Mesendoderm (in vitro differentiated cells): ENCODE results near the gene ELL3.
"Not testable (repeated sequence)": the region's sequence is repeated elsewhere in the genome, so short reads cannot be mapped to it uniquely, and the experiment has no call there.

Source experiments
- DNase-seq: peaks from one replicate; pipeline ENCODE4 v3.0.0; 2013
- H2AK5ac ChIP-seq: 2 replicates; pipeline ENCODE4 v1.6.1; 2013; ENCODE audit warnings: low read length, inconsistent platforms
- H2BK120ac ChIP-seq: 2 replicates; pipeline ENCODE4 v1.6.1; 2013; ENCODE audit warnings: low read depth, mild to moderate bottlenecking, low read length, moderate library complexity, mixed read lengths
- H2BK15ac ChIP-seq: replicated peaks from 2 replicates; pipeline ENCODE4 v1.6.1; 2013; ENCODE audit warnings: low read depth, mild to moderate bottlenecking, moderate library complexity
- H2BK5ac ChIP-seq: 2 replicates; pipeline ENCODE4 v1.6.1; 2013; ENCODE audit warnings: low read length, inconsistent platforms
- H3K18ac ChIP-seq: 2 replicates; pipeline ENCODE4 v1.6.1; 2013; ENCODE audit warnings: mild to moderate bottlenecking, low read length, mixed read lengths
- H3K23ac ChIP-seq: one replicate; pipeline ENCODE4 v1.6.1; 2013; ENCODE audit warnings: low read length
- H3K27ac ChIP-seq: 2 replicates; pipeline ENCODE4 v1.5.1; 2013; ENCODE audit warnings: low read depth, mild to moderate bottlenecking, inconsistent platforms, low read length, moderate library complexity
- H3K27me3 ChIP-seq: 2 replicates; pipeline ENCODE4 v1.6.1; 2013; ENCODE audit warnings: low read length, control low read depth, mild to moderate bottlenecking, inconsistent platforms; ENCODE audit not compliant: insufficient read depth, poor library complexity
- H3K36me3 ChIP-seq: 2 replicates; pipeline ENCODE4 v1.6.1; 2013; ENCODE audit warnings: low read length, inconsistent platforms; ENCODE audit not compliant: control insufficient read depth, insufficient read depth
- H3K4ac ChIP-seq: one replicate; pipeline ENCODE4 v1.6.1; 2013; ENCODE audit warnings: low read depth, mild to moderate bottlenecking, low read length, moderate library complexity
- H3K4me1 ChIP-seq: 2 replicates; pipeline ENCODE4 v1.6.1; 2013; ENCODE audit warnings: low read depth, low read length, inconsistent platforms; ENCODE audit not compliant: control insufficient read depth
- H3K4me2 ChIP-seq: 2 replicates; pipeline ENCODE4 v1.6.1; 2013; ENCODE audit warnings: low read length
- H3K4me3 ChIP-seq: 2 replicates; pipeline ENCODE4 v1.5.1; 2013; ENCODE audit warnings: mild to moderate bottlenecking, low read length
- H3K56ac ChIP-seq: one replicate; pipeline ENCODE4 v1.6.1; 2013; ENCODE audit warnings: low read length
- H3K79me1 ChIP-seq: 2 replicates; pipeline ENCODE4 v1.6.1; 2013; ENCODE audit warnings: low read length, inconsistent platforms
- H3K79me2 ChIP-seq: 2 replicates; pipeline ENCODE4 v1.6.1; 2013; ENCODE audit warnings: mild to moderate bottlenecking, low read length; ENCODE audit not compliant: control insufficient read depth, insufficient read depth
- H3K9ac ChIP-seq: 2 replicates; pipeline ENCODE4 v1.6.1; 2013; ENCODE audit warnings: low read length, inconsistent platforms
- H4K5ac ChIP-seq: one replicate; pipeline ENCODE4 v1.6.1; 2013; ENCODE audit warnings: low read length
- H4K8ac ChIP-seq: one replicate; pipeline ENCODE4 v1.6.1; 2013; ENCODE audit warnings: low read depth, mild to moderate bottlenecking, control low read depth, low read length, moderate library complexity
- WGBS: extraction: QIAGEN DNeasy Blood & Tissue Kit; methylation state at CpG from one replicate; pipeline ENCODE4 v1.1.7; 2013; ENCODE audit warnings: low lambda C conversion rate, missing lambda C conversion rate; ENCODE audit not compliant: insufficient coverage; ENCODE audit errors: extremely low coverage; 5-methylcytosine and 5-hydroxymethylcytosine counted together

ELL3 gene

GRCh38 chr15:43815064-43815463, 38.3 kb upstream of the ELL3 start:
- not testable (repeated sequence) for H3K4me2 ChIP-seq, H2AK5ac ChIP-seq, H3K56ac ChIP-seq, H4K8ac ChIP-seq, H3K9ac ChIP-seq, H3K79me2 ChIP-seq, H2BK15ac ChIP-seq, DNase-seq, H3K4me1 ChIP-seq, H3K79me1 ChIP-seq, H3K27ac ChIP-seq, H2BK5ac ChIP-seq, H3K27me3 ChIP-seq, H3K4me3 ChIP-seq, H2BK120ac ChIP-seq, H3K4ac ChIP-seq, H3K36me3 ChIP-seq, H3K23ac ChIP-seq, H4K5ac ChIP-seq, H3K18ac ChIP-seq
- no CpG with 5 or more reads among the region's 5 CpGs for WGBS

DNA sequence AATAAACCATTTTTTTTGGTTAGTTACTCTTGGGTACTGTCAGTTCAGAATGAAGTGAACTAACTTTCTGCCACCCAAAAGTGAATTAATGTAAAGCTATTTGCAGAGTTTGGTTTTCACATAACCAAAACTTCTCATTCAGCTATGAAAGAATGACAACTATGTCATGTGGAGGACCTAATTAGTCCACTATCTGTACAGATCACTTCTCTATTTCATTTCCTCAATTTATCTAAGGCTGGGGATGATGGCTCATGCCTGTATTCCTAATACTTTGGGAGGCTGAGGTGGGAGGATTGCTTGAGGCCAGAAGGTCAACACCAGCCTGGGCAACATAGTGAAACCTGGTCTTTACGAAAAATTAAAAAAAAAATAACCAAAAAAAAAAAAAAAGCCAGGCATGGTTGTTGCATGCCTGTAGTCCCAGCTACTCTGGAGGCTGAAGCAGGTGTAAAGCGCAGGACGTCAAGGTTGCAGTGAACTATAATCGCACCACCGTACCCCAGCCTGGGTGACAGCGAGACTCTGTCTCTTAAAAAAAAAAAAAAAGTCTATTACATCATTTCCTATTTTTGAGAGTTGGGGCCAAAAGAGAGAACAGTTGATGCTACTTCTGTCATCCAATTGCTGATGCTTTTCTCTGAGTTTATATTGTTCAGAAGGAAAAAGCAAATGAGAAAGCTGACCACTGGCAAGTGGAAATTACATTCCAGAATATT, 32.4 kb upstream of the ELL3 start:
- no peak overlapping the region for H3K27ac ChIP-seq
- H3K4me1 ChIP-seq = no peaks in the 10 kb centered on the region
- no peaks in the 10 kb centered on the region for H3K27me3 ChIP-seq
- H3K18ac ChIP-seq = no peak overlapping the region
- no peak overlapping the region for H3K4me3 ChIP-seq
- H3K4me2 ChIP-seq = no peak overlapping the region
- no peak overlapping the region for H2AK5ac ChIP-seq
- DNase-seq = no peak
- no CpG with 5 or more reads among the region's 6 CpGs for WGBS
- peaks cover 8% of the 10 kb centered on the region for H3K36me3 ChIP-seq
- no peak overlapping the region for H3K4ac ChIP-seq
- H4K8ac ChIP-seq = no peak overlapping the region
- no peak overlapping the region for H3K23ac ChIP-seq
- H3K56ac ChIP-seq = no peak overlapping the region
- H2BK5ac ChIP-seq = no peak overlapping the region
- no peaks in the 10 kb centered on the region for H3K79me2 ChIP-seq
- H3K9ac ChIP-seq = no peak overlapping the region
- no peaks in the 10 kb centered on the region for H3K79me1 ChIP-seq
- no peak overlapping the region for H2BK15ac ChIP-seq
- H2BK120ac ChIP-seq = no peak overlapping the region
- no peak overlapping the region for H4K5ac ChIP-seq

GRCh38 chr15:43808435-43808950, 31.7 kb upstream of the ELL3 start:
- Histone ChIP-seq H3K4me3 (no peak overlapping the region), H3K56ac (no peak overlapping the region), H4K8ac (no peak overlapping the region), H3K36me3 (peaks cover 8% of the 10 kb centered on the region), H3K4ac (no peak overlapping the region), H3K27ac (no peak overlapping the region), H4K5ac (no peak overlapping the region), H3K4me1 (no peaks in the 10 kb centered on the region), H3K18ac (no peak overlapping the region), H2BK15ac (no peak overlapping the region), H3K4me2 (no peak overlapping the region), H2BK5ac (no peak overlapping the region), H2AK5ac (no peak overlapping the region), H3K9ac (no peak overlapping the region), H3K79me1 (no peaks in the 10 kb centered on the region), H3K79me2 (no peaks in the 10 kb centered on the region), H2BK120ac (no peak overlapping the region), H3K23ac (no peak overlapping the region), H3K27me3 (no peaks in the 10 kb centered on the region)
- WGBS = no CpG with 5 or more reads among the region's 5 CpGs
- no peak for DNase-seq

DNA sequence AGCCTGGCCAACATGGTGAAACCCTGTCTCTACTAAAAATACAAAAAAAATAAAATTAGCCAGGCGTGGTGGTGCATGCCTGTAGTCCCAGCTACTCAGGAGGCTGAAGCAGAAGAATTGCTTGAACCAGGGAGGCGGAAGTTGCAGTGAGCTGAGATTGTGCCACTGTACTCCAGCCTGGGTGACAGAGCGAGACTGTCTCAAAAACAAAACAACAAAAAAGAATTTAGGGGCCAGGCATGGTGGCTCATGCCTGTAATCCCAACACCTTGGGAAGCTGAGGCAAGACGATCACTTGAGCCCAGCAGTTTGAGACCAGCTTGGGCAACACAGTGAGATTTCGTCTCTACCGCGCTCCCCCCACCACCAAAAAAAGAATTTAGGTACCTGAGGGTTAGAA, 25.9 kb upstream of the ELL3 start:
- H3K79me2 ChIP-seq = peaks cover 11% of the 10 kb centered on the region
- H2AK5ac ChIP-seq, H3K4me3 ChIP-seq, H3K23ac ChIP-seq, H3K79me1 ChIP-seq, H2BK15ac ChIP-seq, H2BK120ac ChIP-seq, H2BK5ac ChIP-seq, H3K4ac ChIP-seq, H3K9ac ChIP-seq, H3K27me3 ChIP-seq, H3K56ac ChIP-seq, H3K4me1 ChIP-seq, H3K27ac ChIP-seq, DNase-seq, H4K8ac ChIP-seq, H4K5ac ChIP-seq, H3K18ac ChIP-seq, H3K36me3 ChIP-seq, H3K4me2 ChIP-seq: not testable (repeated sequence)
- whole genome bisulfite sequencing = no CpG with 5 or more reads among the region's 7 CpGs

DNA sequence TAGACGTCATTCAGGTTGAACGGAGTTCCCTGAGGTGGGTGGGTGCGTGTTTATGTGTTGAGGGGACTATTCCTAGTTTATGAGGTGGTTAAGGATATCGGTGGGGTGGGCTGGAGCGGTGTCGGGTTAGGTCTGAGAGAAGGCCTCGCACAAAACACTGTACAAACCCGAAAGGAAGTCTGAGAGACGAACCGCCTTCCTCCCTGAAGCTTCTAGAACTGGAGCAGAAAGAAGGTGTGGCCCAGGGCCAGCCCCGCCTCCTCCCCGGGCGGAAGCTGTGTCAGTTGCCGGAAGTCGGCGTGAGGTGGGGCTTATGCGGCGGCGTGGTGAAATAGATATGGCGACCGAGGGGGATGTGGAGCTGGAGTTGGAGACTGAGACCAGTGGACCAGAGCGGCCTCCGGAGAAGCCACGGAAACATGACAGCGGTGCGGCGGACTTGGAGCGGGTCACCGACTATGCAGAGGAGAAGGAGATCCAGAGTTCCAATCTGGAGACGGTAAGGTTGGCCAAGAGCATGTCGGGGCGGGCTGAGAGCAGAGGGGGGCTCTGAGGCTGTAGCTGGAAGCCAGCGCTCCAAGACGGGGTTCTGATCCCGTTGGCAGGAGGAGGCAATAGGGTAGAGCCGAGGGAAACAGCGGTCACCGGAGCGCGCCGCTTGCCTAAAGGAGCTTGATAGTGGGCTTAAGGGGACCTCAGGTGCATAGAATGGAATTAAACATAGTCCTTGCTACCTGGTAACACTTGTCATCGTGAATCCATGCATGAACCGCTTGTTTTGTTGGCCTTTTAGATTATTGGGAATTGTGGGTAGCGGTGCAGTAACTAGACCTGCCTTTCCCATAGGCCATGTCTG, 23.7 kb upstream of the ELL3 start, which contains the start of gene HYPK:
Gene HYPK (plus strand): TSS at position 314 of the 856 bp plus-strand sequence. CDS start 24 bp downstream, at position 338.
- Histone ChIP-seq H3K4me3 (peak within 1 kb of the TSS; percentile 97), H2BK5ac (peak within 1 kb of the TSS; percentile 92), H3K18ac (peak within 1 kb of the TSS; percentile 11), H3K27ac (peak within 1 kb of the TSS; percentile 52), H2BK15ac (no peak within 1 kb of the TSS), H2BK120ac (no peak within 1 kb of the TSS), H3K23ac (no peak within 1 kb of the TSS), H3K79me1 (peaks cover 4% of the 10 kb centered on the region), H2AK5ac (peak within 1 kb of the TSS; percentile 85), H3K27me3 (no peaks in the 10 kb centered on the region), H4K5ac (no peak within 1 kb of the TSS), H3K4me1 (peaks cover 9% of the 10 kb centered on the region), H3K4ac (no peak within 1 kb of the TSS), H3K79me2 (peaks cover 11% of the 10 kb centered on the region), H3K4me2 (peak within 1 kb of the TSS; percentile 99), H3K56ac (peak within 1 kb of the TSS; percentile 97), H3K36me3 (peaks cover 2% of the 10 kb centered on the region), H4K8ac (no peak within 1 kb of the TSS), H3K9ac (peak within 1 kb of the TSS; percentile 97)
- DNase-seq = peak; percentile 89
- 100% methylated on average over 2 of the region's 44 CpGs for WGBS
